ENCODE results near the gene APCS. TPM values are rescaled to one million over a fixed set of nuclear protein-coding genes. Genes with fewer than 3 reads are reported as not detected.

The APCS gene
- total RNA-seq, 1 experiment from 2014 or later: 0.42 TPM

- no peaks in the 10 kb centered on the region for H3K36me3 ChIP-seq (ENCODE audit: control insufficient read depth in 1 of 2, insufficient read depth in 2 of 2, low read length in 2 of 2)
- no peaks in the 10 kb centered on the region for H4K20me1 ChIP-seq (ENCODE audit: insufficient read depth)
- H3K4me3 ChIP-seq (replicated peaks in 1 of 2; ENCODE audit: low read depth in 1 of 2, low read length in 2 of 2): no peak overlapping the region
- H3K4me2 ChIP-seq (ENCODE audit: low read length): no peak overlapping the region
- no peaks in the 10 kb centered on the region for H3K9me2 ChIP-seq (ENCODE audit: insufficient read depth)
- ChIA-PET RAD21 (ENCODE audit: low non-redundant PET in 1 of 2, low total read pairs in 2 of 2, uncharacterized antibody in 2 of 2, unreplicated experiment in 2 of 2) (no interaction called here), CTCF (no interaction called here), POLR2A (no interaction called here)
- no peak overlapping the region for H3K27ac ChIP-seq (ENCODE audit: low read depth, low read length)
- TF ChIP-seq POLR2AphosphoS5 (IDR thresholded peaks at IDR 0.05; ENCODE audit: low read depth, low read length) (no peak), EGR1 (IDR thresholded peaks at IDR 0.05; ENCODE audit: low read depth) (no peak), POLR2A (IDR thresholded peaks at IDR 0.05; ENCODE audit: borderline replicate concordance, extremely low read depth, insufficient read depth, insufficient read length) (no peak), TCF7L2 (IDR thresholded peaks at IDR 0.05; ENCODE audit: borderline replicate concordance, extremely low read depth, insufficient read depth, insufficient read length) (no peak)
- H3K27me3 ChIP-seq (ENCODE audit: insufficient read depth, low read length): peaks cover 12% of the 10 kb centered on the region
- H2AFZ ChIP-seq (ENCODE audit: low read depth, low read length, poor library complexity, severe bottlenecking): no peak overlapping the region
- no peaks in the 10 kb centered on the region for H3K79me2 ChIP-seq (ENCODE audit: insufficient read depth, low read length)
- no TSS peak for BruUV-seq (replicated peaks)
- intact Hi-C loops (cut with micrococcal nuclease): no loop called here
- no peak overlapping the region for H3K9ac ChIP-seq (ENCODE audit: low read length)
- H3K9me3 ChIP-seq (ENCODE audit: control insufficient read depth in 1 of 2, insufficient read depth in 1 of 2, low read depth in 1 of 2, low read length in 2 of 2): no peaks in the 10 kb centered on the region
- DNase-seq (ENCODE audit: low read depth, low spot score): no peak
- no peak for ATAC-seq
- no peaks in the 10 kb centered on the region for H3K4me1 ChIP-seq (ENCODE audit: control insufficient read depth in 1 of 2, insufficient read depth in 2 of 2, low read length in 2 of 2)
These were observed 3.1 kb upstream of the APCS start for GRCh38 chr1:159584536-159584935.

GRCh38 chr1:159591981-159592380, 4.4 kb downstream of the APCS start:
- Histone ChIP-seq H3K9me3 (ENCODE audit: control insufficient read depth in 1 of 2, insufficient read depth in 1 of 2, low read depth in 1 of 2, low read length in 2 of 2) (no peaks in the 10 kb centered on the region), H4K20me1 (ENCODE audit: insufficient read depth) (no peaks in the 10 kb centered on the region), H3K4me2 (ENCODE audit: low read length) (no peak overlapping the region), H3K27me3 (ENCODE audit: insufficient read depth, low read length) (peaks cover 11% of the 10 kb centered on the region), H3K27ac (ENCODE audit: low read depth, low read length) (no peak overlapping the region), H3K79me2 (ENCODE audit: insufficient read depth, low read length) (no peaks in the 10 kb centered on the region), H2AFZ (ENCODE audit: low read depth, low read length, poor library complexity, severe bottlenecking) (no peak overlapping the region), H3K9me2 (ENCODE audit: insufficient read depth) (no peaks in the 10 kb centered on the region), H3K9ac (ENCODE audit: low read length) (no peak overlapping the region), H3K36me3 (ENCODE audit: control insufficient read depth in 1 of 2, insufficient read depth in 2 of 2, low read length in 2 of 2) (no peaks in the 10 kb centered on the region), H3K4me1 (ENCODE audit: control insufficient read depth in 1 of 2, insufficient read depth in 2 of 2, low read length in 2 of 2) (no peaks in the 10 kb centered on the region), H3K4me3 (replicated peaks in 1 of 2; ENCODE audit: low read depth in 1 of 2, low read length in 2 of 2) (no peak overlapping the region)
- intact Hi-C loops (cut with micrococcal nuclease): no loop called here
- POLR2A ChIA-PET: no interaction called here
- CTCF ChIA-PET: no interaction called here
- no TSS peak for BruUV-seq (replicated peaks)
- TF ChIP-seq SP1 (IDR thresholded peaks at IDR 0.05; ENCODE audit: low read depth) (no peak), ZBTB33 (IDR thresholded peaks at IDR 0.05; ENCODE audit: extremely low read depth, insufficient replicate concordance, low read length) (no peak), EGR1 (IDR thresholded peaks at IDR 0.05; ENCODE audit: low read depth) (no peak), CEBPB (IDR thresholded peaks at IDR 0.05; ENCODE audit: low read depth) (no peak), ZNF274 (IDR thresholded peaks at IDR 0.05; ENCODE audit: low read depth, low read length) (no peak), REST (IDR thresholded peaks at IDR 0.05; ENCODE audit: low read depth) (no peak), ZFX (IDR thresholded peaks at IDR 0.05) (no peak), JUND (IDR thresholded peaks at IDR 0.05) (no peak), YY1 (IDR thresholded peaks at IDR 0.05; ENCODE audit: extremely low read depth, insufficient replicate concordance, low read depth, low read length) (no peak)
- RAD21 ChIA-PET (ENCODE audit: low non-redundant PET in 1 of 2, low total read pairs in 2 of 2, uncharacterized antibody in 2 of 2, unreplicated experiment in 2 of 2): no interaction called here
- DNase-seq (ENCODE audit: low read depth, low spot score) (no peak), ATAC-seq (no peak)

Measured in HCT116 (cell line).